GM18526 (cell line): ENCODE measurements around the gene ZNF12.
"Not testable (repeated sequence)": the region's sequence is repeated elsewhere in the genome, so short reads cannot be mapped to it uniquely, and the experiment has no call there.

Experiments used
- POLR2A ChIP-seq: IDR thresholded peaks from 3 replicates; pipeline ENCODE4 v1.6.1; 2011; ENCODE audit not compliant: insufficient read length; ENCODE audit errors: extremely low read depth

Gene ZNF12

GRCh38 chr7:6706666-6707407 is at the start of gene ZNF12:
Gene ZNF12, minus strand, starts transcription at chr7:6706947. Its CDS starts 1,774 bp downstream, at chr7:6705173.
- peak; percentile 78 for TF ChIP-seq POLR2A

- not testable (repeated sequence) for TF ChIP-seq POLR2A
Observed at GRCh38 chr7:6753964-6754363, 47.2 kb upstream of the ZNF12 start, which contains the start of gene RSPH10B2. Gene RSPH10B2, plus strand, starts transcription at chr7:6754103. Its CDS starts 3,575 bp downstream, at chr7:6757678.

GRCh38 chr7:6730343-6730633 is 23.5 kb upstream of the ZNF12 start:
- TF ChIP-seq POLR2A: no peak

- peak; percentile 89 for TF ChIP-seq POLR2A
Observed at GRCh38 chr7:6729492-6730342, 23.0 kb upstream of the ZNF12 start.

GRCh38 chr7:6727663-6728062 is 20.9 kb upstream of the ZNF12 start:
- no peak for TF ChIP-seq POLR2A

- no peak for TF ChIP-seq POLR2A
Observed at GRCh38 chr7:6725003-6725402, 18.3 kb upstream of the ZNF12 start.

GRCh38 chr7:6718124-6718523 is 11.4 kb upstream of the ZNF12 start:
- no peak for TF ChIP-seq POLR2A

- TF ChIP-seq POLR2A: no peak
Observed at GRCh38 chr7:6714360-6714759, 7.6 kb upstream of the ZNF12 start.

- TF ChIP-seq POLR2A: no peak
Observed at GRCh38 chr7:6709808-6710207, 3.1 kb upstream of the ZNF12 start.

- TF ChIP-seq POLR2A: no peak
Observed at GRCh38 chr7:6708304-6708703, 1.6 kb upstream of the ZNF12 start.

- TF ChIP-seq POLR2A: no peak
Observed at GRCh38 chr7:6705959-6706665, 635 bp downstream of the ZNF12 start.

GRCh38 chr7:6701860-6702259 is 4.9 kb downstream of the ZNF12 start:
- no peak for TF ChIP-seq POLR2A

- no peak for TF ChIP-seq POLR2A
Observed at GRCh38 chr7:6700793-6701192, 6.0 kb downstream of the ZNF12 start.

GRCh38 chr7:6691609-6692106 is 15.1 kb downstream of the ZNF12 start:
- TF ChIP-seq POLR2A: no peak

GRCh38 chr7:6691103-6691502 is 15.6 kb downstream of the ZNF12 start:
- no peak for TF ChIP-seq POLR2A
